ENCODE measurements around the gene SLC22A2.

SLC22A2 gene

GRCh38 chr6:160221918-160222317 lies 36.7 kb downstream of the SLC22A2 start:
- no peaks in the 10 kb centered on the region for H3F3A ChIP-seq (ENCODE audit: low read depth)
- H3K79me2 ChIP-seq (ENCODE audit: insufficient read depth, low read length), result no peaks in the 10 kb centered on the region
- no peak overlapping the region for H3K4me2 ChIP-seq (ENCODE audit: low read depth, low read length, poor library complexity, severe bottlenecking)
- no peak overlapping the region for H3K9ac ChIP-seq (ENCODE audit: low read depth, low read length, poor library complexity, severe bottlenecking)
- H2AFZ ChIP-seq (ENCODE audit: low read length), result no peak overlapping the region
- H3K9me3 ChIP-seq (ENCODE audit: insufficient read depth, low read depth, low read length), result no peaks in the 10 kb centered on the region
- H3K36me3 ChIP-seq (ENCODE audit: insufficient read depth, low read length), result no peaks in the 10 kb centered on the region
- H3K27me3 ChIP-seq (ENCODE audit: insufficient read depth, low read length, poor library complexity, severe bottlenecking), result no peaks in the 10 kb centered on the region
- no peaks in the 10 kb centered on the region for H4K20me1 ChIP-seq (ENCODE audit: insufficient read depth, low read length, poor library complexity, severe bottlenecking)
- H3K9me2 ChIP-seq (replicated peaks; ENCODE audit: low read depth, low read length), result no peaks in the 10 kb centered on the region
- no peaks in the 10 kb centered on the region for H3K4me1 ChIP-seq (ENCODE audit: insufficient read depth, low read length, poor library complexity, severe bottlenecking)
- H3K4me3 ChIP-seq (ENCODE audit: low read length, poor library complexity, severe bottlenecking), result no peak overlapping the region
- TF ChIP-seq CTCF (conservative IDR thresholded peaks at IDR 0.05; ENCODE audit: low read length) (no peak), EZH2phosphoT487 (IDR thresholded peaks at IDR 0.05; ENCODE audit: borderline replicate concordance) (no peak)

- H4K20me1 ChIP-seq (ENCODE audit: insufficient read depth, low read length, poor library complexity, severe bottlenecking), result no peaks in the 10 kb centered on the region
- no peaks in the 10 kb centered on the region for H3K36me3 ChIP-seq (ENCODE audit: insufficient read depth, low read length)
- no peaks in the 10 kb centered on the region for H3K9me3 ChIP-seq (ENCODE audit: insufficient read depth, low read depth, low read length)
- no peaks in the 10 kb centered on the region for H3K27me3 ChIP-seq (ENCODE audit: insufficient read depth, low read length, poor library complexity, severe bottlenecking)
- no peak overlapping the region for H3K4me3 ChIP-seq (ENCODE audit: low read length, poor library complexity, severe bottlenecking)
- no peaks in the 10 kb centered on the region for H3K79me2 ChIP-seq (ENCODE audit: insufficient read depth, low read length)
- H3K4me2 ChIP-seq (ENCODE audit: low read depth, low read length, poor library complexity, severe bottlenecking), result no peak overlapping the region
- peak; percentile 18; the same call in 1 of the 2 replicates for TF ChIP-seq CTCF (conservative IDR thresholded peaks at IDR 0.05; ENCODE audit: low read length)
- TF ChIP-seq EZH2phosphoT487 (IDR thresholded peaks at IDR 0.05; ENCODE audit: borderline replicate concordance), result no peak
- H3K9ac ChIP-seq (ENCODE audit: low read depth, low read length, poor library complexity, severe bottlenecking), result no peak overlapping the region
- H2AFZ ChIP-seq (ENCODE audit: low read length), result no peak overlapping the region
- no peaks in the 10 kb centered on the region for H3K4me1 ChIP-seq (ENCODE audit: insufficient read depth, low read length, poor library complexity, severe bottlenecking)
- H3F3A ChIP-seq (ENCODE audit: low read depth), result no peaks in the 10 kb centered on the region
- H3K9me2 ChIP-seq (replicated peaks; ENCODE audit: low read depth, low read length), result no peaks in the 10 kb centered on the region
These were observed 37.2 kb downstream of the SLC22A2 start for GRCh38 chr6:160221423-160221822.

GRCh38 chr6:160218810-160219209 lies 39.8 kb downstream of the SLC22A2 start:
- no peak overlapping the region for H3K4me3 ChIP-seq (ENCODE audit: low read length, poor library complexity, severe bottlenecking)
- no peaks in the 10 kb centered on the region for H3K9me3 ChIP-seq (ENCODE audit: insufficient read depth, low read depth, low read length)
- H2AFZ ChIP-seq (ENCODE audit: low read length), result no peak overlapping the region
- no peaks in the 10 kb centered on the region for H3F3A ChIP-seq (ENCODE audit: low read depth)
- no peak overlapping the region for H3K4me2 ChIP-seq (ENCODE audit: low read depth, low read length, poor library complexity, severe bottlenecking)
- TF ChIP-seq EZH2phosphoT487 (IDR thresholded peaks at IDR 0.05; ENCODE audit: borderline replicate concordance) (no peak), CTCF (conservative IDR thresholded peaks at IDR 0.05; ENCODE audit: low read length) (no peak)
- H3K4me1 ChIP-seq (ENCODE audit: insufficient read depth, low read length, poor library complexity, severe bottlenecking), result no peaks in the 10 kb centered on the region
- no peaks in the 10 kb centered on the region for H3K36me3 ChIP-seq (ENCODE audit: insufficient read depth, low read length)
- H3K27me3 ChIP-seq (ENCODE audit: insufficient read depth, low read length, poor library complexity, severe bottlenecking), result no peaks in the 10 kb centered on the region
- no peaks in the 10 kb centered on the region for H3K9me2 ChIP-seq (replicated peaks; ENCODE audit: low read depth, low read length)
- no peaks in the 10 kb centered on the region for H4K20me1 ChIP-seq (ENCODE audit: insufficient read depth, low read length, poor library complexity, severe bottlenecking)
- H3K79me2 ChIP-seq (ENCODE audit: insufficient read depth, low read length), result no peaks in the 10 kb centered on the region
- no peak overlapping the region for H3K9ac ChIP-seq (ENCODE audit: low read depth, low read length, poor library complexity, severe bottlenecking)

All from Loucy (cell line).